22Rv1 (cell line): ENCODE data around the gene XDH.
A peak's percentile ranks its signal among the peaks of the same experiment; 100 is the strongest.

ENCODE experiments used
- H3K27ac ChIP-seq: fragments of 450-650 bp; 2 replicates; pipeline ENCODE4 v1.5.1; 2017
- CTCF ChIP-seq: fragments of 450-650 bp; IDR thresholded peaks from 2 replicates; pipeline ENCODE4 v1.5.1; 2017; ENCODE audit warnings: mild to moderate bottlenecking
- ZFX ChIP-seq: fragments of 450-650 bp; IDR thresholded peaks from 2 replicates; pipeline ENCODE4 v1.6.1; 2017; ENCODE audit warnings: antibody characterized with exemption, borderline replicate concordance

The XDH gene

GRCh38 chr2:31415421-31415820 lies 879 bp upstream of the XDH start:
- TF ChIP-seq CTCF (no peak), ZFX (no peak)
- no peak overlapping the region for H3K27ac ChIP-seq

- no peak overlapping the region for H3K27ac ChIP-seq
- TF ChIP-seq CTCF: peak; percentile 49
- TF ChIP-seq ZFX: no peak
Measured at GRCh38 chr2:31413862-31414550, 536 bp downstream of the XDH start.

GRCh38 chr2:31413025-31413424 lies 1.5 kb downstream of the XDH start:
- TF ChIP-seq ZFX (no peak), CTCF (no peak)
- no peak overlapping the region for H3K27ac ChIP-seq

DNA sequence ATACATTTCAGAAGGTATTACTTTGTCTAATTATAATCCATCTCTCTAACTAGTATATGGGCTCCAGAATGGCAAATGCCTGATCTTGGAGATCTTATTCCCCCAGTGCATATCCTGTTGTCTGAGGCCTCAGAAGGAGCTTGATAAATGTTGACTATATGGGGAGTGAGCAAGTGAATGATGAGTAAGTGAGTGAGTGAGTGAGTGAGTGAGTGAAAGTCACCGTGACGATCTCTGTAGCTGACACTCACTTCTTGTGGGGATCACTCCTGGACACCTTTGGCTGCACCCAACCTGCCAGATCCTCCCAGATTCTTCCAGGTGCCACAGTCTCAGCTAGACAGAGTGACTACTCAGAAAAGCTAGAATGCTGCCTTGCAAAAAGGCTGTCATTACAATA lies 2.8 kb downstream of the XDH start:
- H3K27ac ChIP-seq: no peak overlapping the region
- TF ChIP-seq CTCF (no peak), ZFX (no peak)

DNA sequence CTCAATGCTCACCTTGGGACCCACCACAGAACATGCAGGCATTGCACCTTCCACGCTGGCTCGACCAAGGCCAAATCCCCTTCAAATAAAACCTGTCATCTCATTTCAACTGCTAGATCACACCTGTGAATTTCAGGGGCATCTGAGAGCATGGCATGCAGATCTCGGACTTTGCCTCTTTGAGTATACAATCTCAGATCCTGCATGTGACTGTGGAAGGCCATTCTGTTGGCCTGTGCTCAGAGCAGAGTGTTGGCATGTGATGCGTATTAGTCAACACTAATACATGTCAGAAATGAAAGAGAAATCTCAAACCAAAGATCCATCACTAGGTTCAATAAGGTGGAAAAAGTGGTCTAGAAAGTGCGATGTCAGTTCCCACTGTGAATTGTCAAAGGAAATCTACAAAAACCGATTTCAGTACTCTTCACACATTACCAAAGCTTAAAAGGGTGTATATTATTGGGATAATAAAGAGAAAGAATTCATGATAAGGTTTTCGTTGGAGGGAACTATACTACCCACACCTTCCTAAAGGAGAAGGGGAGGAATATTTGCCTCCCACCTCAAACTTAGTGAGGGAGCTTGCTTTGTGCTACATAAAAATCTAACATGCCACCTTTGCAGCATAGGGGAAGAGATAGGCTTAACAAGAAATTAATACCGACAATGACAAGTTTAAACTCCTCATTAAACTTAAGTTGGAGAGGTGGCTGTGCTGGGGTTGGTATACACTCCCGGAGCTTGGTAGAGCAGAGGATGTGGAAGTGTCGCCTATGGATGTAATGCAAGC lies 7.8 kb downstream of the XDH start:
- no peak for TF ChIP-seq ZFX
- TF ChIP-seq CTCF: no peak
- H3K27ac ChIP-seq: no peak overlapping the region

GRCh38 chr2:31404827-31405226 lies 9.7 kb downstream of the XDH start:
- no peak for TF ChIP-seq CTCF
- TF ChIP-seq ZFX: no peak
- no peak overlapping the region for H3K27ac ChIP-seq

DNA sequence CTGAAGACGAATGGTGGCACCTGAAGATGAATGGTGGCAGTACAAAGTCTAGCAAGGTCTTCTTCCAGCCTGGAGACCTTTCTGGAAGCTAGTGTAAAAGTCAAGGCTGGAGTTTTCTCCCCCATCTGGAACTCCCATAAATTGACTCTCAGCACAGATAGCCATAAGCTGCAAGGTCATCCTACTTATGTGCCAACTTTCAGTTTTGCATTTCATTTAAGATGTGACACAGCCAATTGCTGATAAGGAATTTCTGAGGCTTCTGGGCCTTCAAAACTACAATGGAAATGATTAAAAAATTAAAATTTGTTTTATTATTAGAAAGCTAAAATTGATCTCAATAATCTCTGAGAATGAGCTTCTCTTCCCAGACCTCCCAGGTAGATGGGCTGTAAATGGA lies 10.2 kb downstream of the XDH start:
- no peak overlapping the region for H3K27ac ChIP-seq
- TF ChIP-seq ZFX (no peak), CTCF (no peak)
